GM21381 (cell line): Measurements from ENCODE around the gene USP36.

Experiments used
- ATAC-seq: cut with Tn5 transposase; IDR thresholded peaks from one replicate; pipeline ENCODE4 v1.9.1; 2021; ENCODE audit warnings: mild to moderate bottlenecking, moderate library complexity; ENCODE audit not compliant: unreplicated experiment

The USP36 gene

DNA sequence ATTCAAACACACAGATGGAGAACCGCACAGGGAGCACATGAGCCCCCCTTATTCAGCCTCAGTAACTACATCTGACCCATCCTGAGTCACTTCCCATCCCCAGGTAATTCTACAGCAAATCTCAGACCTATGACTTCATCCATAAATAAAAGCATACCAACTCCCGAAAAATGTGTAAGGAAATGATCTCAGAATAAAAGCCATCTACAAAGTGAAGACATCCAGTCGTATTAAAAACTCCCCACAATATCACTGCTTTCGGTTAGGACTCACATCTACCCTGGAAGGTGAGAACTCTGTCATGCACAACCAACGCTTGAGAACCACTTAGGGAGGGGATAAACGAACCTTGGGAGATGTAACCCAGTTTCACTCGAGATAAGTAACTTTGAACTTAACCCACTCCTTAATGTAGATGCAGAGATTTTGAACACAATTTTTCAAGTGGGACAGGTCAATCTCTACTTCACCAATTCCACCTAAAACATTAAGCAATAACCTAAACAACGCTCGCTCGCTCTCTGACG, 1.3 kb downstream of the USP36 start:
- ATAC-seq, result no peak

DNA sequence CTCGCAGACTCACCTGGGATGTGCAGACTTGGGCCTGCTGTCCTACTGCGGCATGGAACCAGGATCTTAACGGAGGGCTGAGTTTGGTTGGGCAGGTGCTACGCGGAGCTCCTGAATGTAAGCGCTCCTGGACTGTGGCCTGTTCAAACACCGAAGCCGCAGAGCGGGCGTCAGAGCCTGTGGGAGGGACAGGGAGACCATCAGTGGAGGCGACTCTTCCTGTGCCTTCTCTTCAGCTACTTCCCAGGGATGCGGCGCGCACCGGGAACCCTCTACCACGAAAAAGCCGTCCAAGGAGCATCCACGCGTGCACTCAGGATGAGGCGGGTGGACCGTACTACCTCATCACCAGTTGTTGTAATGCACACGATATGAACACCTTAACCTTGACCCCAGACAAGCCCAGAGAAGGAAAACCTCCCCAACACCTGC, 2.0 kb downstream of the USP36 start:
- no peak for ATAC-seq

DNA sequence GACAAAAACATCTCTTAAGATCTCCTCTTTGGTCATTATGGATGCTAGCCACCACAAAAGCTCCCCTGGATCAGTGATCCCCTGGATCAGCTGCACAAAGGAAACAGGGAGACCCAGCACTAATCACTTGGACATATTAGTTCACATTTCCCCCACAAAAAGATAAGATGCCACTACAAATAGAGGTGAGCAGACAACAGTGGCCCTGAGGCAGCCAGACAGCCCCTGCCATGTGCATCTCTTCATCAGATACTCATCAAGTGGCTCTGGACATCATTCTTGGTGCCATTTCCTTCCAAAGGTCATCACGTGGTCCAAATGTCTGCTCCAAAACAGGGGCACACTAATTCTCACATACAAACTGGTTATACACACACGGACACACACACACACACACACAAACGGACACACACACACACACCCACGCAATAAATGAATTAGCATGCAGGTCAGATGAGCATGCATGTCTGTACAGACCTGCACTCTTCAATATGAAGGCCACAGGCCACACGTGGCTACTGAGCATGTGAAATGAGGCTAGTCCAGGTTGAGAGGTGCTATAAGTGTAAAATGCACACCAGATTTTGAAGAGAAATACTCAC, 4.1 kb downstream of the USP36 start:
- no peak for ATAC-seq

DNA sequence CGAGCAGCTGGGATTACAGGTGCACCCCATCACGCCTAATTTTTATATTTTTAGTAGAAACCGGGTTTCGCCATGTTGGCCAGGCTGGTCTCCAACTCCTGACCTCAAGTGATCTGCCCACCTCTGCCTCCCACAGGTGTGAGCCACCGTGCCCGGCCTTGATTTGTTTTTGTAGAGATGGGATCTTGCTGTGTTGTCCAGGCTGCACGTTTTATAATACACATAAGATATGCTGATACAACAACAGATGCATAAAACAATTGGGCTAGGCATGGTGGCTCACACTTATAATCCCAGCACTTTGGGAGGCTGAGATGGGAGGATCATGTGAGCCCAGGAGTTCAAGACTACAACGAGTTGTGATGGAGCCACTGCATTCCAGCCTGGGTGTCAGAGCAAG, 6.0 kb downstream of the USP36 start:
- ATAC-seq, result no peak

DNA sequence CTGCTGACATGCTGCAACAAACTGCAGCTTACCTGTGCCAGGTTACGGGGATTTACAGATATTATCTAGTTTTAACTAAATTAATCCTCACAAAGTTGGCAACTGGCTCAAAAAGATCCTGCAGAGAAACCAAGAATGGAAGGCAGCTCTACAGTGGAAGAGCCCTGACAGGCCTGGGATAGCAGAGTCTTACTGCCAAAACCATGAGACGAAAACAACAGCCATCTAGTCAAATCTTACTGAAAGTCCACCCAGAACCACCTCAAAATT, 8.1 kb downstream of the USP36 start:
- ATAC-seq, result no peak

DNA sequence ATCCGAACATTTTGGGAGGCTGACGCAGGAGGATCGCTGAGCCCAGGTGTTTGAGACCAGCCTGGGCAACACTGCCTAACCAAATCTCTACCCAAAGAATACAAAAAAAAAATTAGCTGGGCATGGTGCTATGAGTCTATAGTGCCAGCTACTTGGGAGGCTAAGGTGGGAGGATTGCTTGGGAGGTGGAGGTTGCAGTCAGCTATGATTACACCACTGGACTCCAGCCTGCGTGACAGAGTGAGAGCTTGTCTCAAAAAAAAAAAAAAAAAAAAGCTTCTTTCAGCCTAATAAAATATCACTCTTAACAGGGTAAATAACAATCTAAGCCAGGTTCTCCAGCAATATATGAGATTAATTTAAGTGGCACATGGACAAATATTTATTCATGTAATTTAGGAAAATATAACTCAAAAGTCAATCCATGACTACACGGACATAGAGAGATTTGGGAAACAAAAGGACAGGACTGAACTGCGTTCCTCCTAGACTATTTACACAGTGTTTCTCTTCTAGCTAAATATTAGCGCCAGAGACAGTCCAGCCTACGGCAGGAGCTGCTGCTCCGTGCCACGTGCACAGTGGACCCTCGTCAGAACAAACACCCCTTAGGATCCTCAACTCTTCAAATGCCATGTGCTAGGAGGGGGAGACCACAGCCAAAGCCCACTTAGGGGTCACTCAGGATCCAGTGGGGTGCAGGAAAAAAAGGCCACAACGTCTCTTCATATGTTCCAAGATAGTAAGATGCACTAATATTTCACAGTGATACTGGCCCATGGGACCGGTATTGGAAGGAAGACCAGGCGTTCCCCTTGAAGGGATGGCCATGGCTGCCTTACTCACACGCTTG, 8.7 kb downstream of the USP36 start:
- no peak for ATAC-seq

DNA sequence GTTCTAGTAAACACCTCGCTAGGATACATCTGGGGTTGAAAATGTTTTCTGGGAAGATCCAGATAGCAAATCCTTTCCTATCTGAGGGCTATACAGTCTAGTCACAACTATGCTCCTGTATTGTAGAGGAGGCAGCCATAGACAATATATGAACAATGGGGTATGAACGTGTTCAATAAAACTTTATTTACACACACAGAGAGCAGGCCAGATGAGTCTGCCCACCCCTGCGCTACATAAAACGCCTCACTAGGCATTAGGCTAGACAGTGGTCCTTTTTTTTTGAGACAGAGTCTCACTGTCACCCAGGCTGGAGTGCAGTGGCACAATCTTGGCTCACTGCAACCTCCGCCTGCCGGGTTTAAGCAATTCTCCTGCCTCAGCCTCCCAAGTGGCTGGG, 11.1 kb downstream of the USP36 start:
- no peak for ATAC-seq

DNA sequence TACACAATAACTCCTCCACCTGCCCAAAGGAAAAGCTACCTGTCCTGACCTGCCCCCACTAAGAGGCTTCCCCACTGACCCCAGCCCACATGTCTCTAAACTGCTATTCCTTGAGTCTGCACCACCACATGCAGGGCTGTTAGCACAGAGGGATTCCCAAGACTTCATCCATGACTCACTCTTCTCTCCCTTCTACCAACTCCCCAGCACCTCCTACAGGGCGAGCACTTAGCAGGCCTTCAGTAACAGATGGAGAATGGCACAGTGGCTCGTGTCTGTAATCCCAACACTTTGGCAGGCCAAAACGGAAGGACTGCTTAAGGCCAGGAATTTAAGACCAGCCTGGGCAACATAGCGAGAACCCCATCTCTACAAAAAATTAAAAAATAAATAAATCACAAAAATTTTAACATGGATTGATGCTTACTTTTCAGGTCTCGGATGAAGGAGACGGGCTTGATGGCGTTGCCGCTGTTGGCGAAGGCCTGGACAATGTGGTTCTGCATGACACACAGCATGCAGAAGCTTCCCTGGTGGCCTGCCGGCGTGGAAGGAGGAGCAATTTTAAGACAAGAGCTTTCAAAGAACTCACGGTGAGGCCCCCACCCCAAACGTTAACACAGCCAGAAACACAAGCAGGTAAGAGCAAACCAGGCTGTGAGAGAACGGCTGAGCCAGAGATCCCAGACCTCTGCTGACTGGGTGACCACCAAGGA, 12.0 kb downstream of the USP36 start:
- no peak for ATAC-seq

DNA sequence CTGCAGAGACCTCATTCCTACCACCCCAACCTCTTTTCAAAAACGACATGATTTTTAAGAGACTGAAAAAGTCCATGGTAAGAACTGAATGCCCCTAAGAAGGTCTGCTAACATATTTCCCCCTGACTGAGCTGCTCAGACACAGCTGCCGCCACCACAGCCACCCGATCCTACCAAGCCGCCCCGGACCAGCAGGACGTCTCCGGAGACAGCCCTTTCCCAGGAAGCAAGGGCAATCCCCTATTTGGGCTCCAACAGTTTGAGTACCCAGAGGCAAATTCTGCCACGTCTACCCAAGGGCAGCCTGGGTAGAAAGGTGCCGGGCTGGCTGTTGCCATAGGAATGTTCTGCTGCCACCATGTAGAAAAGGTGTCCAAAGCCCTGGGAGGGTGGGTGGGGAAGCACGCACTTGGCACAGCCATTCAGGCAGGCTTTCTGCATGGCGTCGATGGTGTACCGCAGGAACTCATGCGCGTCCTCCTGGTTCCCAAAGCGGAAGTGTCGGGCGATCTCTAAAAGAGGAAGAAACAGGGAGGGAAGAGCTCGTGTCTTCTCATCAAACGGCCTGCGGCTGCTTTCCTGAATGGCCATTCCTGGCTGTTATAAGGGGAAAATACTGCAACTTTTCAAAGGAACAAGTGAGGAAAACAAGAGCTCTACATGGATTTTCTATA, 13.6 kb downstream of the USP36 start:
- ATAC-seq, result no peak

DNA sequence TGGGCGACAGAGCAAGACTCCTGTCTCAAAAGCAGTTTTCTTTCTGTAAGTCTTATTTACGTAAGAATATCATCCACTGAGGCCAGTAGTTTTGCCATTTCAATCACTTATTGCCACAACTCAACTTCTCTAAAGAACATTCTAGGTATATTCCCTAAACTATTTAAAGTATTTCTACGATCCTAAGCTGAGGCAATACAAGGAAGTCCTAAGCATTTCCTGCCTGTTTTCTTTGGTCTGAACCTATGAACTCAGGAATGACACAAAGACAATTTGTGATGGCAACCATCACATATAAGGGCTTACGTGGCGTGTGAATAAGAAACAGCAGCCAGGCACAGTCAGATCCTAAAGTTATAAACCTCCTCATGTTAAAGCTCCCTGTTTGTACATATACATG, 14.2 kb downstream of the USP36 start:
- no peak for ATAC-seq

DNA sequence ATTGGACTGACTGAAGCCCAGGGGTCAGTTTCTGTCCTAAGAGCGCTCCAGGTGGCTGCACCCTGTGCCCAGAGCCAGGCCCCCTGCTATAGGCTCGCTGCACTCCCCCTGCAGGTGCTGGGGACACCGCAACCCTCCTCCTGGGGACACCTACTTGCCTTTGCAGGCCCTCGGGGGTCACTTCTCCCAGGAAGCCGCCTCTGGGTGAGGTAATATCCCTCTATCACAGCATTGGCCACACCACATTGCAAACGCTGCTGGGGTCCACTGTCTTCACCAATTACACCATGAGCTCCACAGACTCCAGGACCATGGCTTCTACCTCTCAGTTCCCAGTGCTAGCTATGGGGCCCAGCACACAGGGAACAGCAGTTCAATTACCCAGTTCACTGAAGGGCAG, 14.9 kb downstream of the USP36 start:
- no peak for ATAC-seq

DNA sequence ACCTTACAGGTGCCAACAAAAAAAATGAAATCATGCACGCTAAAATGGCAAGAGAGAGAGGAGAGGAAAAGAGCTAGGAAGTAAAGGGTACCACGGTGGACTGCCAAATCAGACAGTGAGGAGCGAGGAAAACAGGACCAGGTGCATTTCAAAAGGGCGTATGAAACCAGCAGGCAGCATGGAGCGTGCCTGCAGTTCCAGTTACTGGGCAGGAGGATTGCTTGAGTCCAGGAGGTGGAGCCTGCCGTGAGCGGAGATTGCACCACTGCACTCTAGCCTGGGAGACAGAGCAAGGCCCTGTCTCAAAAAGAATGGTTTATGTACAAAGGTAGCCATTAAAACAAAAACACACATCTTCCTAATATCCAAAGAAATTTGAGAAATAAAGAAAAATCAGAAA, 16.4 kb downstream of the USP36 start:
- ATAC-seq, result no peak

DNA sequence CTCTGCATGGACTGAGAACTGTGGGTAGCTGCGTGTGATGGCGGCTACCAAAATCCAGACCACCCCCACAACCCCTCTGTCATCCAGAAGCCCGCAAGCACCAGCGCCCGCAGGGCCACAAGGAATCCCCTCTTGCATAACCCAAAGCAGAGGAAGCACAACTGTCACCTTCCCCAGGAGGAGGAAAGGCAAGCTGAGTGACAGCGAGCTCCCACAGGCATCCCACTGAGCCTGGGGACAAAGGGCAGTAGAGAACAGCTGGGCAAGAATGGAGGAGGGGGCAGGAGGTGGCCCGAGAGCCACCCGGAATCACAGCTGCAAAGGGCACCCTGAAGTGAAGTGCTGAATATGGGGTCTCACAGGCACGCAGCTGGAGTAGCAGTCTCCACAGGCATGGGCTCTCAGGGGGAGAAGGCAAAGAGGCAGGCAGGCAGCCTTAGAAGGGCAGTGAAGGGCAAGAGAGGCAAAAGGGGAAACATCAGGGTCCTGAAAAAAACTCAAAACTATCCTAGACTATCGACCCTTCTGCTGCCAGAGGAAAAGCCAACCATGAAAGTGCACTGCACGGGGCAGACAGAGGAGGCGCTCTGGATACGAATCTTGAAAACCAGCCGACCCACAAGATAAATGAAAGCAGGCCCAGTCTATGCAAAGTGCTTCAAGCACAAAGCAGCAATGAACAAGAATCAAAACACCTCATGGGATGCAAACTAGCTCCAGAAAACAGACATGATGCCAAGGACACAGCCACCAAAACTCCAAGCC, 17.1 kb downstream of the USP36 start:
- no peak for ATAC-seq

DNA sequence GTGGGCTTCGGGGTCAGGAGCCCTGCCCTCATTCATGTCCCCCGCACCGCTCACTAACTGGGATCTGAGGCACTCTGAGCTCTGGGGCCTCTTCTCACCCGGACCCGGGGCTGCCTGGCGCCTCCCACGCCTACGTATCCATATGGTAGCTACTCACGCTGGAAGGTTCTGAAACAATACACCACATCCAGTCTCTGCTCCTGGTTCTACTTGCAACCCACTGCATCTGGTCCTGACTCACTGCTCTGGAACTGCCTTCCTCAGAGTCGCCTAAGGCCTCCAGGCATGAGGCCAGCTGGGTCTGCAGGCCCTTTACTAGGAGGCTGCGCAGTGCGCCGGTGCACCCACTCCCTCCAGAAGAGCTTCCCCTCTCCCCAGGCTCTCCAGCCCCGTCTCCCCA, 18.1 kb downstream of the USP36 start:
- ATAC-seq, result no peak

DNA sequence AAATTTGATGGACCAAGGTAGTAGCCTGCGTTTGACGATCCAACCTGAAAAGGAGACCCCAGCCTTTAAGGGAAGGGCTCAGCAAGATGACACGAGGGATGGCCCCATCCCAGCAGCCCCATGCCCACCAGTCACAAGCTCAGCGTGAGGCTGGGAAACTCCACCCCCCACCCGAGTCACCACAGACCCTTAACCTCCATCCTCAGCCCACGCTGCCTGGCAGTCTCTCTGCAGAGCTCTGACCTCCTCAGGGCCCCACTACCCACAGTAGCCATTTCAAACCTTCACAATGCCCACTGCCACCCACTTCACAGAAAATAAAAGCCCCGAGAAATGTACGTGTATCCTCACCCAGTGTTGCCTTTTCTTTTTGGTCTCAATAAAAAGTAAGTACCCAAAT, 18.7 kb downstream of the USP36 start:
- no peak for ATAC-seq

DNA sequence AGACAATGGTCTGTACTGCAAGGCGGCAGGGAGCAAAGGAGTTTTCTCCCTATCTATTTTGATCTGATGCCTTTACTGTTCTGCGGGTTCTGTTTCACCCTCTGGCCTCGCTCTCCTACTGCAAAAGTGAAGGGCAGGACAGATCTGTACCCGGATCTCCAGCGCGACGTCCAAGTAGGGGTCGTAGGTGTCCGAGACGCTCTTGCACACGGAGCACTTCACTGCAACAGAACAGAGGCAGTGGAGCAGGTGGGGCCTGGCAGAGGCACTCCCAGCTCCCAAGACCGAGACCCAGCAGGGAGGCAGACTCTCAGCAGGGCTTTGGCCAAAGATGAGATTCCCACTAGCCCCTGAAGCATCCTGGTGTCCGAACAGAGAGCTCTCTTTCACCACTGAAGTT, 19.8 kb downstream of the USP36 start:
- no peak for ATAC-seq

DNA sequence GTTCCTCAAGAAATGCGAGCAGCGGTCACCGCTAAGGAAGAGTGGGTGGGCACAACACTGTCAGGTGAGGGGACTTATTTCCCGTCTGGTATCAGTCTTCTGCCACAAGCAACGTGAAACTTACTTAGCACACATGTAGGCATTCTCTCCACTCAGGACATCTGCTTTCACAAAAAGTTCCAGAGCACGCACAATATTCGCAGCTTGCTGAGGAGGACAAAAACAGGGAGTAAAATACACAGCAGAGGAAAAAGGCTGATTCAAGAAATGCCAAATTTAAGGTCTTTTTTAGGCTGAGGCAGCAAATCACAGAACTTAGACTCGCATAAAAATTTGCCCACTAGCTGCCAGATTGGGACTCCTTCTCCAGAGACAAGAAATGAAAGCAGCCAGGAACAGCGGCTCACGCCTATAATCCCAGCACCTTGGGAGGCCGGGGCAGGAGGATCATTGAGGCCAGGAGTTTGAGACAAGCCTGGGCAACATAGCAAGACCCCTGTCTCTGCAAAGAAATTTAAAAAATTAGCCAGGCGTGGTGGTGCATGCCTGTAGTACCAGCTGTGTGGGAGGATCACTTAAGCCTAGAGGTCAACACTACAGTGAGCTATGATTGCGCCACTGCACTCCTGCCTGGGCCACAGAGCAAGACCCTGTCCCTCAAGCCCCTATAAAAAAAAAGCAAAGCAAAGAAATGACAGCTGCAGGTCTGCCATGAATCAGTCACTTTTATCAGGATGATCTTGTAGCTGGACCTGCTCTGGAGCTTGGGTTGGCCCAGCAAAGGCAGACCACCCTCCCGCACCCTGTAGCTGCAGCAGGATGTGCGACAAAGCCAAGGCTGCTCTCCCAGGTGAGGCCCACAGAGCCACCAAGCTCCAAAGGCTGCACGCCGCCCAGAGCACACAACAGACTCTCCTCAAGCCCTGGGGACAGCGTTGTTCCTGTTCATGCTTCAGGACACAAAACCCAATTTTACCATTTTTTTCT, 20.5 kb downstream of the USP36 start:
- ATAC-seq, result no peak

DNA sequence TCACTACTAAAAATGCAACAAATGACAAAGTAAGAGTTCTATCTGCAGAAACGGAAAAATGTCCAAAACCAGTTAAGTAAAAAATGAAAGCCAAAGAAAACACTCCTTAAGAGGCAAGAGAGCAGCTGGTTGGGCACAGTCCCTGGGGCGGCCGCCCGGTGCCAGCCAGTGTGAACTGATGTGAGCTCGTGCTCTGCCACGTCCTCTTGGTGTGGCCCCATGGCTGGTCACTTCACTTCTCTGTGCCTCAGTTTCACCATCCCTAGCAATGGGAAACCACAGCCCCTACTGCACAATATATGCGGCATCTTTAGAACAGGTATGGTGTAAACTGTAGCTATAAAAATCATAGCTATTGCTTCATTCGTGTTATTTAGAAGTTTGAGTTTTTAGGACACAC, 21.2 kb downstream of the USP36 start:
- no peak for ATAC-seq

DNA sequence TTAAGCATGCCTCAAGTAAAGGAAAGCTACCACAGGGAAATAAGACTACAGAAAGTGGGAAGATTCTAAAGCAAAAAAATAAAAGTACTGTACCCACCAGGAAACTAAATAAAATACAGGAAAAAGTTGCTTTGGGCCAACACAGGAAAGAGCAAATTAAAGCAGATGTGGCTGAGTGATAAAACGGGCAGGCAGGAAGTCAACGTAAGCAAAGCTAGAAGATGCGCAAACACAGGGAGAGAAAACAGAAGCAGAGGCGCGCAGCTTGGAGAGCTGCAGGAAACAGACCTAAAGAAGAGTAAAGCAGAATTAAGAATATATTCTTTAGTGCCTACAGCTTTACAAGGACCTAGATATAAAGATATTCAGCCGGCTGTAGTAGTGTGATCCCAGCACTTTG, 21.7 kb downstream of the USP36 start:
- ATAC-seq, result no peak
